Measurements from ENCODE around the gene NRAP.

Gene NRAP

GRCh38 chr10:113712024-113712423 is 48.2 kb upstream of the NRAP start:
- Histone ChIP-seq H3K4me1 (ENCODE audit: insufficient read depth, low read length, poor library complexity, severe bottlenecking) (peaks cover 21% of the 10 kb centered on the region), H3K79me2 (ENCODE audit: insufficient read depth, low read length) (peaks cover 25% of the 10 kb centered on the region; the same call in 1 of the 2 replicates), H3K9ac (ENCODE audit: low read depth, low read length, poor library complexity, severe bottlenecking) (no peak overlapping the region), H3K9me2 (replicated peaks; ENCODE audit: low read depth, low read length) (no peaks in the 10 kb centered on the region), H3K36me3 (ENCODE audit: insufficient read depth, low read length) (peaks cover 8% of the 10 kb centered on the region; the same call in 1 of the 2 replicates), H3K4me3 (ENCODE audit: low read length, poor library complexity, severe bottlenecking) (no peak overlapping the region), H4K20me1 (ENCODE audit: insufficient read depth, low read length, poor library complexity, severe bottlenecking) (no peaks in the 10 kb centered on the region), H3K9me3 (ENCODE audit: insufficient read depth, low read depth, low read length) (no peaks in the 10 kb centered on the region), H3K4me2 (ENCODE audit: low read depth, low read length, poor library complexity, severe bottlenecking) (no peak overlapping the region), H3K27me3 (ENCODE audit: insufficient read depth, low read length, poor library complexity, severe bottlenecking) (no peaks in the 10 kb centered on the region), H2AFZ (ENCODE audit: low read length) (no peak overlapping the region), H3F3A (ENCODE audit: low read depth) (0 out of 2 replicates have a peak, but pooled peaks cover 3% of the 10 kb centered on the region)
- TF ChIP-seq, protein P1, sequence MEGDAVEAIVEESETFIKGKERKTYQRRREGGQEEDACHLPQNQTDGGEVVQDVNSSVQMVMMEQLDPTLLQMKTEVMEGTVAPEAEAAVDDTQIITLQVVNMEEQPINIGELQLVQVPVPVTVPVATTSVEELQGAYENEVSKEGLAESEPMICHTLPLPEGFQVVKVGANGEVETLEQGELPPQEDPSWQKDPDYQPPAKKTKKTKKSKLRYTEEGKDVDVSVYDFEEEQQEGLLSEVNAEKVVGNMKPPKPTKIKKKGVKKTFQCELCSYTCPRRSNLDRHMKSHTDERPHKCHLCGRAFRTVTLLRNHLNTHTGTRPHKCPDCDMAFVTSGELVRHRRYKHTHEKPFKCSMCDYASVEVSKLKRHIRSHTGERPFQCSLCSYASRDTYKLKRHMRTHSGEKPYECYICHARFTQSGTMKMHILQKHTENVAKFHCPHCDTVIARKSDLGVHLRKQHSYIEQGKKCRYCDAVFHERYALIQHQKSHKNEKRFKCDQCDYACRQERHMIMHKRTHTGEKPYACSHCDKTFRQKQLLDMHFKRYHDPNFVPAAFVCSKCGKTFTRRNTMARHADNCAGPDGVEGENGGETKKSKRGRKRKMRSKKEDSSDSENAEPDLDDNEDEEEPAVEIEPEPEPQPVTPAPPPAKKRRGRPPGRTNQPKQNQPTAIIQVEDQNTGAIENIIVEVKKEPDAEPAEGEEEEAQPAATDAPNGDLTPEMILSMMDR (conservative IDR thresholded peaks at IDR 0.05; ENCODE audit: low read length) = no peak
- no peak for TF ChIP-seq EZH2phosphoT487 (IDR thresholded peaks at IDR 0.05; ENCODE audit: borderline replicate concordance)

GRCh38 chr10:113711142-113711541 is 47.3 kb upstream of the NRAP start:
- Histone ChIP-seq H3K4me1 (ENCODE audit: insufficient read depth, low read length, poor library complexity, severe bottlenecking) (peaks cover 26% of the 10 kb centered on the region), H3K9me3 (ENCODE audit: insufficient read depth, low read depth, low read length) (no peaks in the 10 kb centered on the region), H3K27me3 (ENCODE audit: insufficient read depth, low read length, poor library complexity, severe bottlenecking) (no peaks in the 10 kb centered on the region), H3K4me3 (ENCODE audit: low read length, poor library complexity, severe bottlenecking) (no peak overlapping the region), H3K79me2 (ENCODE audit: insufficient read depth, low read length) (peaks cover 25% of the 10 kb centered on the region; the same call in 1 of the 2 replicates), H3F3A (ENCODE audit: low read depth) (0 out of 2 replicates have a peak, but pooled peaks cover 3% of the 10 kb centered on the region), H3K9me2 (replicated peaks; ENCODE audit: low read depth, low read length) (no peaks in the 10 kb centered on the region), H2AFZ (ENCODE audit: low read length) (no peak overlapping the region), H4K20me1 (ENCODE audit: insufficient read depth, low read length, poor library complexity, severe bottlenecking) (no peaks in the 10 kb centered on the region), H3K36me3 (ENCODE audit: insufficient read depth, low read length) (peaks cover 5% of the 10 kb centered on the region; the same call in 1 of the 2 replicates), H3K9ac (ENCODE audit: low read depth, low read length, poor library complexity, severe bottlenecking) (no peak overlapping the region), H3K4me2 (ENCODE audit: low read depth, low read length, poor library complexity, severe bottlenecking) (no peak overlapping the region)
- TF ChIP-seq, protein P1 (conservative IDR thresholded peaks at IDR 0.05; ENCODE audit: low read length) = no peak
- TF ChIP-seq EZH2phosphoT487 (IDR thresholded peaks at IDR 0.05; ENCODE audit: borderline replicate concordance) = no peak

DNA sequence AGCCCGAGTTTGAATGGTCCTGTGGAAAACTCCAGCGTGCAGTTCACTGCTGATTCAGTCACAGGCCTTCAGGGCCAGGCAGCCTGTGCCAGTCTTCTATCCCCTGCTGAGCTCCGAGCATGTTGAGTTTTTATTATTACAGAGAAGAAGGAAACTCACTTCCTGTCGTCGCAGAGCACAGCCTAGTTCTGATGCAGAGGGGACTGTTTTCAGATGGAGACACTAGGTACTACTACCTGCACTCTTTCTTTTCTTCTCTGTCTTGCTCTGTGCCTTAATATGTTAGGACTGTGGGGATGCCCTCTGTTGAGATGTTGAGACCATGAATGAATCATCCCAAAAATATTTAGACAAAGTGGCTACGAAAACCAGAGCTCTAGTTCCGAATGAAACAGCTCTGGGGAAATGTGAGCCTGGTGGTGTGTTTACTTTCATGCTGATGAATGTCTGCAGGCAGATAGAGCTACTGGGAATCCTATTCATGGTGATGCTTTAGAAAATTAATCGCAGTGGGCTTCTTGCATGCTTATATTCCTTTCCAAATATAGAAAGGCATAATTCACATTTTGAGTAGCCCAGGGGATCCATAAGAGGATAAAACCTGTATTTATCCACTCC is 45.5 kb upstream of the NRAP start:
- Histone ChIP-seq H3K27me3 (ENCODE audit: insufficient read depth, low read length, poor library complexity, severe bottlenecking) (no peaks in the 10 kb centered on the region), H3K4me1 (ENCODE audit: insufficient read depth, low read length, poor library complexity, severe bottlenecking) (peaks cover 26% of the 10 kb centered on the region), H3K36me3 (ENCODE audit: insufficient read depth, low read length) (peaks cover 3% of the 10 kb centered on the region; the same call in 1 of the 2 replicates), H3K4me2 (ENCODE audit: low read depth, low read length, poor library complexity, severe bottlenecking) (peak overlapping the region; percentile 47), H3K9ac (ENCODE audit: low read depth, low read length, poor library complexity, severe bottlenecking) (no peak overlapping the region), H3F3A (ENCODE audit: low read depth) (0 out of 2 replicates have a peak, but pooled peaks cover 3% of the 10 kb centered on the region), H3K4me3 (ENCODE audit: low read length, poor library complexity, severe bottlenecking) (no peak overlapping the region), H3K79me2 (ENCODE audit: insufficient read depth, low read length) (peaks cover 21% of the 10 kb centered on the region; the same call in 1 of the 2 replicates), H2AFZ (ENCODE audit: low read length) (no peak overlapping the region), H4K20me1 (ENCODE audit: insufficient read depth, low read length, poor library complexity, severe bottlenecking) (no peaks in the 10 kb centered on the region), H3K9me3 (ENCODE audit: insufficient read depth, low read depth, low read length) (no peaks in the 10 kb centered on the region), H3K9me2 (replicated peaks; ENCODE audit: low read depth, low read length) (no peaks in the 10 kb centered on the region)
- no peak for TF ChIP-seq EZH2phosphoT487 (IDR thresholded peaks at IDR 0.05; ENCODE audit: borderline replicate concordance)
- TF ChIP-seq, protein P1 (conservative IDR thresholded peaks at IDR 0.05; ENCODE audit: low read length) = no peak
